Measurements from ENCODE around the gene KSR2.

KSR2 gene

GRCh38 chr12:117994551-117995438, 26.0 kb upstream of the KSR2 start:
- Histone ChIP-seq H3K9me3 (no peaks in the 10 kb centered on the region), H3K4me1 (ENCODE audit: control insufficient read depth in 1 of 2, insufficient read depth in 1 of 2, low read depth in 1 of 2, low read length in 1 of 2) (no peaks in the 10 kb centered on the region), H3K27ac (no peak overlapping the region), H3K27me3 (no peaks in the 10 kb centered on the region), H3K36me3 (no peaks in the 10 kb centered on the region), H3K4me3 (ENCODE audit: low read depth in 1 of 2, low read length in 1 of 2) (no peak overlapping the region)
- TF ChIP-seq, protein P1, sequence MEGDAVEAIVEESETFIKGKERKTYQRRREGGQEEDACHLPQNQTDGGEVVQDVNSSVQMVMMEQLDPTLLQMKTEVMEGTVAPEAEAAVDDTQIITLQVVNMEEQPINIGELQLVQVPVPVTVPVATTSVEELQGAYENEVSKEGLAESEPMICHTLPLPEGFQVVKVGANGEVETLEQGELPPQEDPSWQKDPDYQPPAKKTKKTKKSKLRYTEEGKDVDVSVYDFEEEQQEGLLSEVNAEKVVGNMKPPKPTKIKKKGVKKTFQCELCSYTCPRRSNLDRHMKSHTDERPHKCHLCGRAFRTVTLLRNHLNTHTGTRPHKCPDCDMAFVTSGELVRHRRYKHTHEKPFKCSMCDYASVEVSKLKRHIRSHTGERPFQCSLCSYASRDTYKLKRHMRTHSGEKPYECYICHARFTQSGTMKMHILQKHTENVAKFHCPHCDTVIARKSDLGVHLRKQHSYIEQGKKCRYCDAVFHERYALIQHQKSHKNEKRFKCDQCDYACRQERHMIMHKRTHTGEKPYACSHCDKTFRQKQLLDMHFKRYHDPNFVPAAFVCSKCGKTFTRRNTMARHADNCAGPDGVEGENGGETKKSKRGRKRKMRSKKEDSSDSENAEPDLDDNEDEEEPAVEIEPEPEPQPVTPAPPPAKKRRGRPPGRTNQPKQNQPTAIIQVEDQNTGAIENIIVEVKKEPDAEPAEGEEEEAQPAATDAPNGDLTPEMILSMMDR (IDR thresholded peaks at IDR 0.05), result no peak

DNA sequence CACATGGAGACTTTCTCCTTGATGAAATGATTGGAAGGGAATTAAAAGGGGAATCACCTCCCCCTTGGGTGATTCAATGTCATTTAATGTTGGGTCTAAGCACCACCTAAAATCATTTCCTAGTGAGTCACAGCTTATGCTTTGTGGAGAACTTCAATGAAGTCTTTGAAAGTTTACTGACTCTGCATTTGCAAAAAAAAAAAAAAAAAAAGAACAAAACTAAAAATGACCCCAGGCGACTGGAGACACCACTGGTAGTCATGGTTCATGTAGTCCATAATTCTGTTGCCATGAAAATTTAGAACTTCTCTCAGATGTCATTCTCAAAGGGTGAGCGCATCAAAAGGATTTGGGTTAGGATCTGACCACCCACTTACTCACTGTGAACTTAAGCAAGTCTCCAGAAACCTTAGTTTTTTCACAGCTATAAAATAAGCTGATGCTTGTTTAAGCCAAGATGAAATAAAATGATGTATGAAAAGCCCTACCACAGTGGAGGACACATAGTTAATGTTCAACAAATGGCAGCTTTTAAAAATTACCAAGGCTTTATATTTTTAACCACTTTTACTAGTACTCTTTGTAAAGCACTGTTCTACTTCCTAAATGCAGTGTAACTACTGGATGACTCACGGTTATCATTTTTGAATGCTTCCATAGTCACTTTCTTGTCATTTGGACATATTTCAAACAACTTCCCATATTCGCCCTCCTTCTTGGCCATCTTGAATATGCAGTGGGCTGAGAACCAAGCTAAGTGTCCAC, 18.1 kb upstream of the KSR2 start:
- H3K27me3 ChIP-seq, result no peaks in the 10 kb centered on the region
- H3K4me1 ChIP-seq (ENCODE audit: control insufficient read depth in 1 of 2, insufficient read depth in 1 of 2, low read depth in 1 of 2, low read length in 1 of 2), result no peaks in the 10 kb centered on the region
- no peak overlapping the region for H3K4me3 ChIP-seq (ENCODE audit: low read depth in 1 of 2, low read length in 1 of 2)
- no peaks in the 10 kb centered on the region for H3K9me3 ChIP-seq
- TF ChIP-seq, protein P1 (IDR thresholded peaks at IDR 0.05), result no peak
- no peaks in the 10 kb centered on the region for H3K36me3 ChIP-seq
- H3K27ac ChIP-seq, result no peak overlapping the region

GRCh38 chr12:117985182-117985581, 16.4 kb upstream of the KSR2 start:
- Histone ChIP-seq H3K27me3 (no peaks in the 10 kb centered on the region), H3K4me1 (ENCODE audit: control insufficient read depth in 1 of 2, insufficient read depth in 1 of 2, low read depth in 1 of 2, low read length in 1 of 2) (no peaks in the 10 kb centered on the region), H3K4me3 (ENCODE audit: low read depth in 1 of 2, low read length in 1 of 2) (no peak overlapping the region), H3K27ac (no peak overlapping the region), H3K36me3 (no peaks in the 10 kb centered on the region), H3K9me3 (no peaks in the 10 kb centered on the region)
- TF ChIP-seq, protein P1 (IDR thresholded peaks at IDR 0.05), result no peak

GRCh38 chr12:117981267-117981666, 12.5 kb upstream of the KSR2 start:
- no peaks in the 10 kb centered on the region for H3K4me1 ChIP-seq (ENCODE audit: control insufficient read depth in 1 of 2, insufficient read depth in 1 of 2, low read depth in 1 of 2, low read length in 1 of 2)
- peaks cover 5% of the 10 kb centered on the region for H3K27me3 ChIP-seq
- TF ChIP-seq, protein P1 (IDR thresholded peaks at IDR 0.05), result no peak
- H3K36me3 ChIP-seq, result no peaks in the 10 kb centered on the region
- no peak overlapping the region for H3K4me3 ChIP-seq (ENCODE audit: low read depth in 1 of 2, low read length in 1 of 2)
- no peaks in the 10 kb centered on the region for H3K9me3 ChIP-seq
- no peak overlapping the region for H3K27ac ChIP-seq

- Histone ChIP-seq H3K27me3 (peaks cover 5% of the 10 kb centered on the region), H3K9me3 (no peaks in the 10 kb centered on the region), H3K36me3 (no peaks in the 10 kb centered on the region), H3K27ac (no peak overlapping the region), H3K4me3 (ENCODE audit: low read depth in 1 of 2, low read length in 1 of 2) (no peak overlapping the region), H3K4me1 (ENCODE audit: control insufficient read depth in 1 of 2, insufficient read depth in 1 of 2, low read depth in 1 of 2, low read length in 1 of 2) (no peaks in the 10 kb centered on the region)
- TF ChIP-seq, protein P1 (IDR thresholded peaks at IDR 0.05), result no peak
Measured at GRCh38 chr12:117980616-117981015, 11.8 kb upstream of the KSR2 start.

All from neutrophil (primary cell).